ENCODE measurements around the gene FAH.

DNA sequence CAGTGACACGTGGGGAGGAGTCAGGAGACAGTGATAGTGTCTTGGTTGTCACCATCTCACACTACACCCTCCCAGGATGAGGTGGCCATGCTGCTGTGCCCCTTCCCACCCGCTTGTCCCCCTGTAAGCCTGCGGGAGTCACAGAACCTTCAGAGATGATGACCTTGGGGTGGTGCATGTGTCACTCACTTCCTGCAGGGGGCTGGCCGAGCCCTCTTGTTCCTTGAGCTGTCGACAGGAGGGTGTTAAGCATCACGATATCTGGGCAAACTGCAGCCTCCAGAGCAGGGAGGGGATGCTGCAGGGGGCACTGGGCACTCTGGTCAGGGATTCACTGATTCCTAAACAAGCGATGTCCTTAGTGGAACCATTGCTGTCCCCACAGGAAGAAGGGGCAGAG, 27.7 kb downstream of the FAH start:
- TF ChIP-seq, protein P1, sequence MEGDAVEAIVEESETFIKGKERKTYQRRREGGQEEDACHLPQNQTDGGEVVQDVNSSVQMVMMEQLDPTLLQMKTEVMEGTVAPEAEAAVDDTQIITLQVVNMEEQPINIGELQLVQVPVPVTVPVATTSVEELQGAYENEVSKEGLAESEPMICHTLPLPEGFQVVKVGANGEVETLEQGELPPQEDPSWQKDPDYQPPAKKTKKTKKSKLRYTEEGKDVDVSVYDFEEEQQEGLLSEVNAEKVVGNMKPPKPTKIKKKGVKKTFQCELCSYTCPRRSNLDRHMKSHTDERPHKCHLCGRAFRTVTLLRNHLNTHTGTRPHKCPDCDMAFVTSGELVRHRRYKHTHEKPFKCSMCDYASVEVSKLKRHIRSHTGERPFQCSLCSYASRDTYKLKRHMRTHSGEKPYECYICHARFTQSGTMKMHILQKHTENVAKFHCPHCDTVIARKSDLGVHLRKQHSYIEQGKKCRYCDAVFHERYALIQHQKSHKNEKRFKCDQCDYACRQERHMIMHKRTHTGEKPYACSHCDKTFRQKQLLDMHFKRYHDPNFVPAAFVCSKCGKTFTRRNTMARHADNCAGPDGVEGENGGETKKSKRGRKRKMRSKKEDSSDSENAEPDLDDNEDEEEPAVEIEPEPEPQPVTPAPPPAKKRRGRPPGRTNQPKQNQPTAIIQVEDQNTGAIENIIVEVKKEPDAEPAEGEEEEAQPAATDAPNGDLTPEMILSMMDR (optimal IDR thresholded peaks at IDR 0.05 in 1 of 3, IDR thresholded peaks at IDR 0.05 in 1 of 3, conservative IDR thresholded peaks at IDR 0.05 in 1 of 3; ENCODE audit: extremely low read depth in 1 of 3, insufficient read depth in 2 of 3, low read length in 3 of 3) = no peak
- TF ChIP-seq EZH2 (IDR thresholded peaks at IDR 0.05; ENCODE audit: low read length) = no peak

All from keratinocyte (primary cell).